ENCODE data around the gene TRAPPC8. TPM values are rescaled to one million over a fixed set of nuclear protein-coding genes. Genes with fewer than 3 reads are reported as not detected.

Gene TRAPPC8
- total and polyA plus RNA-seq, 2 of the 13 experiments (the other 11 are each of a cell fraction or from before 2014, with no cell fraction given) = 34.6 to 50.8 TPM

DNA sequence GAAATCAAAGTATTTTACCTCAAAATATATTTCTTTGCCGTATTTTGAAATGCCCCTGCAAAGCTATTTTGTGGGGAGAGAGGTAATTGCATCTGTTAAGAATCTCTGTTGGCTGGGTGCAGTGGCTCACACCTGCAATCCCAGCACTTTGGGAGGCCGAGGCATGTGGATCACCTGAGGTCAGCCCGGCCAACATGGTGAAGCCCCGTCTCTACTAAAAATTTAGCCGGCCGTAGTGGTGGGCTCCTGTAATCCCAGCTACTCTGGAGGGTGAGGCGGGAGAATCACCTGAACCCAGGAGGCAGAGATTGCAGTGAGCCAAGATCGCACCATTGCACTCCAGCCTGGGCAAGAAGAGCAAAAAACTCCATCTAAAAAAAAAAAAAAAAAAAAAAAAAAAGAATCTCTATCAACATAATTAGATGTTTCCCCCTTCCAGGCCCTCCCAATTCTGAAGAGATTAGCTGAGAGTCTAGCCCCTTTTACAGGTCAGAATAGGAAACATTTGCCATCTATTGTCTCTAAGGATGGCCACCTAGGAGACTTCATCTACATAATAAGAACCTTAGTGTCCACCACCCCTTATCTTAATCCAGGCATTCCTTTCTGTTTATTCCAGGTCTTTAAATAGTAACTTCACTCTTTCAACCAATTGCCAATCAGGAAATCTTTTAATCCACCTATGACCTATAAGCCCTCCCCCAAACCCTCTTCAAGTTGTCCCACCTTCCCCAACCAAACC, 3.5 kb upstream of the TRAPPC8 start:
- H3K36me3 ChIP-seq (replicated peaks in 1 of 2; ENCODE audit: control insufficient read depth in 1 of 2, insufficient read depth in 2 of 2, low read length in 2 of 2) = no peaks in the 10 kb centered on the region
- no peak for TF ChIP-seq XRCC5 (optimal IDR thresholded peaks at IDR 0.05; ENCODE audit: low read length)
- no peak for TF ChIP-seq NR3C1 (CRISPR knock-in tag; IDR thresholded peaks at IDR 0.05)
- TF ChIP-seq USF2 (IDR thresholded peaks at IDR 0.05; ENCODE audit: low read depth, low read length) = no peak
- no peak for TF ChIP-seq USF2 (CRISPR knock-in tag; IDR thresholded peaks at IDR 0.05; ENCODE audit: borderline replicate concordance)
- TF ChIP-seq ZFY (CRISPR knock-in tag; IDR thresholded peaks at IDR 0.05) = no peak
- TF ChIP-seq MED8 (CRISPR knock-in tag; IDR thresholded peaks at IDR 0.05; ENCODE audit: insufficient replicate concordance) = no peak
- intact Hi-C loops (cut with micrococcal nuclease; ENCODE audit: unreplicated experiment) (loop anchor here (10.0 kb wide), 1 partner anchor 112 kb away; no protein-coding TSS in a partner anchor), in situ Hi-C loops (cut with HindIII; ENCODE audit: extremely low pct_ligation_motif_present, low pct_unique_long_range_greater_than_20kb) (no loop called here)
- no peaks in the 10 kb centered on the region for H3K9me3 ChIP-seq (ENCODE audit: low read length)
- FAIRE-seq (no peak), DNase-seq (ENCODE audit: low spot score) (no peak), ATAC-seq (no peak)
- H3K79me2 ChIP-seq (ENCODE audit: insufficient read depth, low read length) = peaks cover 14% of the 10 kb centered on the region
- no peak overlapping the region for H3K27ac ChIP-seq (ENCODE audit: extremely low read length, insufficient read depth, low read length)
- no peaks in the 10 kb centered on the region for H4K20me1 ChIP-seq (ENCODE audit: insufficient read depth, low read length)
- peaks cover 37% of the 10 kb centered on the region for H3K4me1 ChIP-seq (ENCODE audit: insufficient read depth, low read length)
- no TSS peak for BruUV-seq (replicated peaks)
- no peak overlapping the region for H3K9ac ChIP-seq (ENCODE audit: insufficient read depth, low read depth, low read length)
- POLR2A ChIA-PET = no interaction called here
- WGBS (ENCODE audit: low lambda C conversion rate) = 96% methylated on average over 8 of the region's 8 CpGs
- no peak overlapping the region for H2AFZ ChIP-seq (ENCODE audit: low read length)
- no peak overlapping the region for H3K4me3 ChIP-seq (replicated peaks in 1 of 3; ENCODE audit: insufficient read depth in 1 of 3, low read depth in 2 of 3, low read length in 3 of 3)
- H3K4me2 ChIP-seq (ENCODE audit: low read depth, low read length) = no peak overlapping the region
- H3K27me3 ChIP-seq (ENCODE audit: control insufficient read depth in 1 of 2, insufficient read depth in 2 of 2, low read length in 2 of 2) = no peaks in the 10 kb centered on the region; a peak in 1 of 5 replicates
- CTCF ChIA-PET (ENCODE audit: low intra/inter-chr PET ratio, low total read pairs) = no interaction called here
